T-helper 2 cell treated with Interferon-gamma antibody and Interleukin-4, amounts not matched to agents 5 μg/mL and 100 μg/mL, for 36 hours (primary cell): ENCODE measurements around the gene ACD.

ENCODE experiments used
- DNase-seq: peaks from one replicate; pipeline ENCODE4 v3.0.0; 2021; ENCODE audit warnings: low spot score
- H3K27ac Mint-ChIP-seq: one replicate; pipeline ENCODE4 v1.8.0; 2021; ENCODE audit warnings: mild to moderate bottlenecking, mixed read lengths
- H3K27me3 Mint-ChIP-seq: one replicate; pipeline ENCODE4 v1.8.0; 2021; ENCODE audit warnings: low read depth, mixed read lengths
- H3K36me3 Mint-ChIP-seq: one replicate; pipeline ENCODE4 v1.8.0; 2021; ENCODE audit warnings: low read depth, mixed read lengths
- H3K4me1 Mint-ChIP-seq: one replicate; pipeline ENCODE4 v1.8.0; 2021; ENCODE audit warnings: low read depth, mixed read lengths
- H3K4me3 Mint-ChIP-seq: one replicate; pipeline ENCODE4 v1.8.0; 2022; ENCODE audit warnings: mild to moderate bottlenecking, moderate library complexity, mixed read lengths
- H3K9me3 Mint-ChIP-seq: one replicate; pipeline ENCODE4 v1.8.0; 2021; ENCODE audit warnings: mixed read lengths

The ACD gene

DNA sequence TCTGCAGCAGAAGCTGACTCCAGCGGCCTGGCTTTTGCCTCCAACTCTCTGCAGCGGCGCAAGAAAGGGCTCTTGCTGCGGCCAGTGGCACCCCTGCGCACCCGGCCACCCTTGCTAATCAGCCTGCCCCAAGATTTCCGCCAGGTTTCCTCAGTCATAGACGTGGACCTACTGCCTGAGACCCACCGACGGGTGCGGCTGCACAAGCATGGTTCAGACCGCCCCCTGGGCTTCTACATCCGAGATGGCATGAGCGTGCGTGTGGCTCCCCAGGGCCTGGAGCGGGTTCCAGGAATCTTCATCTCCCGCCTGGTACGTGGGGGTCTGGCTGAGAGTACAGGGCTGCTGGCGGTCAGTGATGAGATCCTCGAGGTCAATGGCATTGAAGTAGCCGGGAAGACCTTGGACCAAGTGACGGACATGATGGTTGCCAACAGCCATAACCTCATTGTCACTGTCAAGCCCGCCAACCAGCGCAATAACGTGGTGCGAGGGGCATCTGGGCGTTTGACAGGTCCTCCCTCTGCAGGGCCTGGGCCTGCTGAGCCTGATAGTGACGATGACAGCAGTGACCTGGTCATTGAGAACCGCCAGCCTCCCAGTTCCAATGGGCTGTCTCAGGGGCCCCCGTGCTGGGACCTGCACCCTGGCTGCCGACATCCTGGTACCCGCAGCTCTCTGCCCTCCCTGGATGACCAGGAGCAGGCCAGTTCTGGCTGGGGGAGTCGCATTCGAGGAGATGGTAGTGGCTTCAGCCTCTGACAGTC lies 2.0 kb upstream of the ACD start:
- Mint-ChIP-seq H3K27ac (no peak overlapping the region), H3K4me3 (peak overlapping the region; percentile 95), H3K4me1 (peaks cover 12% of the 10 kb centered on the region), H3K36me3 (peaks cover 5% of the 10 kb centered on the region), H3K9me3 (no peaks in the 10 kb centered on the region), H3K27me3 (no peaks in the 10 kb centered on the region)
- no peak for DNase-seq

- DNase-seq = no peak
- no peaks in the 10 kb centered on the region for H3K9me3 Mint-ChIP-seq
- peak overlapping the region; percentile 81 for H3K27ac Mint-ChIP-seq
- no peaks in the 10 kb centered on the region for H3K27me3 Mint-ChIP-seq
- peaks cover 11% of the 10 kb centered on the region for H3K4me1 Mint-ChIP-seq
- peaks cover 8% of the 10 kb centered on the region for H3K36me3 Mint-ChIP-seq
- H3K4me3 Mint-ChIP-seq = peak overlapping the region; percentile 95
Measured at GRCh38 chr16:67661101-67661761, 1.2 kb upstream of the ACD start.

- H3K4me1 Mint-ChIP-seq = peaks cover 10% of the 10 kb centered on the region
- DNase-seq = peak; percentile 96
- H3K36me3 Mint-ChIP-seq = peaks cover 15% of the 10 kb centered on the region
- peak within 1 kb of the TSS; percentile 98 for H3K27ac Mint-ChIP-seq
- H3K9me3 Mint-ChIP-seq = no peaks in the 10 kb centered on the region
- H3K27me3 Mint-ChIP-seq = no peaks in the 10 kb centered on the region
- H3K4me3 Mint-ChIP-seq = peak within 1 kb of the TSS; percentile 95
Measured at GRCh38 chr16:67660564-67661028, 536 bp upstream of the ACD start, which contains the start of gene PARD6A. Gene PARD6A, plus strand, starts transcription at chr16:67660960. Its CDS starts 79 bp downstream, at chr16:67661039.

- Mint-ChIP-seq H3K9me3 (no peaks in the 10 kb centered on the region), H3K4me3 (peak overlapping the region; percentile 95), H3K27me3 (no peaks in the 10 kb centered on the region), H3K27ac (peak overlapping the region; percentile 98), H3K4me1 (peaks cover 8% of the 10 kb centered on the region), H3K36me3 (peaks cover 22% of the 10 kb centered on the region)
- DNase-seq = no peak
Measured at GRCh38 chr16:67658849-67659674, 998 bp downstream of the ACD start.

GRCh38 chr16:67657751-67658518 lies 2.1 kb downstream of the ACD start:
- H3K4me1 Mint-ChIP-seq = peaks cover 8% of the 10 kb centered on the region
- H3K9me3 Mint-ChIP-seq = no peaks in the 10 kb centered on the region
- peak overlapping the region; percentile 95 for H3K4me3 Mint-ChIP-seq
- H3K27ac Mint-ChIP-seq = peak overlapping the region; percentile 45
- H3K36me3 Mint-ChIP-seq = peaks cover 24% of the 10 kb centered on the region
- H3K27me3 Mint-ChIP-seq = no peaks in the 10 kb centered on the region
- no peak for DNase-seq

DNA sequence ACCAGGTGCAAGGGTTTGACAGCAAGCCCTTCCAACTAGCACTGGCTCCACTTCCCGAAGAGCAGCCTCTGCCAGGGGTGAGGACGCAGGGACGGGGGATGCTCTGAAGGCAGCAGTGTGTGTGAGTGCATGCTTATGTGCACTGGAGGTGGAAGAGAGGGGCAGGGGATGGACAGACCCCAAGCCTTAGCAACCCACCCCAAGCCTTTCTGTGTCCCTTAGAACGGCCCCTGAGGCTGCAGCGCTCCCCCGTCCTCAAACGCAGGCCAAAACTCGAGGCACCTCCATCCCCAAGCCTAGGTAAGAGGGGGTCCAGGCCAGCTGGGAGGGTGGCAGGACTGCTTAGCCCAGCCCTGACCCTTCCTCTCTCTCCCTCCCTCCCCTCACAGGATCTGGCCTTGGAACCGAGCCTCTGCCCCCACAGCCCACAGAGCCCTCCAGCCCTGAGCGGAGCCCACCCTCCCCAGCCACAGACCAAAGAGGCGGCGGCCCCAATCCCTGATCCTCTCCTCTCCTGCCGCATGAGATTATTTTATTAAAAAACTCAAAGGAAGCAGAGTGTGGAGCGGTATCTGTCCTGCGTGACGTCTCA lies 2.9 kb downstream of the ACD start:
- Mint-ChIP-seq H3K27me3 (no peaks in the 10 kb centered on the region), H3K4me1 (peaks cover 8% of the 10 kb centered on the region), H3K4me3 (peak overlapping the region; percentile 21), H3K27ac (no peak overlapping the region), H3K9me3 (no peaks in the 10 kb centered on the region), H3K36me3 (peaks cover 27% of the 10 kb centered on the region)
- no peak for DNase-seq

DNA sequence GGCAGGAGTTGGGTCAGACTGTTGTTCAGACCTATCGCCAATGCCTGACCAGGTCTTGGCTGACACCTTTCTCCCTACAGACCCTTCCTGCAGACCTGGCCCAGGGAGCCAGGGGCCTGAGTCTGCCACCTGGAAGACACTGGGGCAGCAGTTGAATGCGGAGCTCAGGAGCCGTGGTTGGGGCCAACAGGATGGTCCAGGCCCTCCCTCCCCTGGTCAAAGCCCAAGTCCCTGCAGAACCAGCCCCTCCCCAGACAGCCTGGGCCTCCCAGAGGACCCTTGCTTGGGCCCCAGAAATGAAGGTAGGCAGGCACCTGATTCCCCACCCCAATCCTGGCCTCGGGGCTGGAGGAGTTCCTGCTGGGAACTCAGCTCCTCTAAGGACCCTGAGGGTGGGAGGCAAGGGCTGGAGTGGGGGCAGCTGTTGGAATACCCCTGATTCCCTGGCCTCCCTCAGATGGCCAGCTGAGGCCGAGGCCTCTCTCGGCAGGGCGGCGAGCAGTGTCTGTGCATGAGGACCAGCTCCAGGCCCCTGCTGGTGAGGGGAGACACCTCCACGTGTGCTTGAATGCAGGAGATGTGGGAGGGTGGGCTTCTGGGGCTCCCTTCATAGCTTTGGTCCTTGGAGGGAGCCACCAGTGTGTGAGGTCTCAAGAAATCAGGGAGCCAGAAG lies 3.6 kb downstream of the ACD start:
- no peak overlapping the region for H3K27ac Mint-ChIP-seq
- H3K36me3 Mint-ChIP-seq = peaks cover 33% of the 10 kb centered on the region

DNA sequence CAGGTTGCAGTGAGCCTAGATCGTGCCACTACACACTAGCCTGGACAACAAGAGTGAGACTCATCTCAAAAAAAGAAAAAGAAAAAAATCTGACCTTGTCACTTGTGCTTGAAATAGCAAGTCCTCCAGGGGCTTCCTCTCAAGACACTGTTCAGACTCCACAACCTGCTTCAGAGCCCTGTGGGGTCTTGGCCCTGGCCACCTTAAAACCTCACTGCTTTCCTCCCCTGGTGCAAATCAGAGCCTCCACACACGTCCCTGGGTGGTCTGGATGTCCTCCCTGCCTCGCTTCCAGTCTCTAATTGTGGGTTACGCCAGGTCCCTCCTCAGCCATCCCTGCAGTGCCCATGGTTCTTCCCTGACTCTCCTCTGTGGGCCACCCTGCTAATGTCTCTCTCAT lies 4.7 kb downstream of the ACD start:
- H3K27me3 Mint-ChIP-seq = no peaks in the 10 kb centered on the region
- peaks cover 8% of the 10 kb centered on the region for H3K4me1 Mint-ChIP-seq
- no peak overlapping the region for H3K4me3 Mint-ChIP-seq
- DNase-seq = no peak
- peaks cover 40% of the 10 kb centered on the region for H3K36me3 Mint-ChIP-seq
- H3K9me3 Mint-ChIP-seq = no peaks in the 10 kb centered on the region
- H3K27ac Mint-ChIP-seq = peak overlapping the region; percentile 55

More for the DNA sequence above, 3.6 kb downstream of the ACD start:
- Mint-ChIP-seq H3K4me1 (peaks cover 8% of the 10 kb centered on the region), H3K9me3 (no peaks in the 10 kb centered on the region), H3K27me3 (no peaks in the 10 kb centered on the region), H3K4me3 (peak overlapping the region; percentile 21)
- DNase-seq = no peak

- DNase-seq = no peak
- Mint-ChIP-seq H3K4me3 (no peak overlapping the region), H3K36me3 (peaks cover 45% of the 10 kb centered on the region), H3K27me3 (no peaks in the 10 kb centered on the region), H3K9me3 (no peaks in the 10 kb centered on the region), H3K27ac (no peak overlapping the region), H3K4me1 (peaks cover 8% of the 10 kb centered on the region)
Measured at GRCh38 chr16:67654403-67654911, 5.6 kb downstream of the ACD start.

DNA sequence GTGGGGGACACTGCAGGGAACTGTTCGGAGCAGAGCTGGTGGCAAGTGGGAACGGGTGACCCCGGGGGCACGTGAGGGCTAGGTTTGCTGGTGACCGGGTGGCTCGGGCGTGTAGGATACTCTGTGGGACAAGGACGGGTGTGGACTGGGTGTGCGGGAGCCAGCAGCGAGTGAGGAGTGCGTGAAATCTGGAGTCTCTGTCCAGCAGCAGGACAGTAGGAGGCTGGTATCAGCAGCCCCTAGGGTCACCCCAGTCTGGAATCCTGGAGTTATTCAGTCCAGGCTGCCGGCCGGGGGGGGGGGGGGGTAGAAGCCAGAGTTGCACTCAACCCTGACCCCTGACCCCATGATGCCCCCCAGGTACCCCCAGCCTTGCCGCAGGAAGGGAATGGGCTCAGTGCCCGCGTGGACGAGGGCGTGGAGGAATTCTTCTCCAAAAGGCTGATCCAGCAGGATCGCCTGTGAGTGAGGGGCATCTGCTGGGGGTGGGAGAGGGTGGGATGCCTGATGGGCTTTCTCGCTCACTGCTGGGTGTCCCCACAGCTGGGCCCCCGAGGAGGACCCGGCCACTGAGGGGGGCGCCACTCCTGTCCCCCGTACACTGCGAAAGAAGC lies 6.2 kb downstream of the ACD start:
- Mint-ChIP-seq H3K27me3 (no peaks in the 10 kb centered on the region), H3K9me3 (no peaks in the 10 kb centered on the region), H3K27ac (no peak overlapping the region), H3K36me3 (peaks cover 48% of the 10 kb centered on the region), H3K4me3 (no peak overlapping the region), H3K4me1 (peaks cover 4% of the 10 kb centered on the region)
- DNase-seq = no peak

DNA sequence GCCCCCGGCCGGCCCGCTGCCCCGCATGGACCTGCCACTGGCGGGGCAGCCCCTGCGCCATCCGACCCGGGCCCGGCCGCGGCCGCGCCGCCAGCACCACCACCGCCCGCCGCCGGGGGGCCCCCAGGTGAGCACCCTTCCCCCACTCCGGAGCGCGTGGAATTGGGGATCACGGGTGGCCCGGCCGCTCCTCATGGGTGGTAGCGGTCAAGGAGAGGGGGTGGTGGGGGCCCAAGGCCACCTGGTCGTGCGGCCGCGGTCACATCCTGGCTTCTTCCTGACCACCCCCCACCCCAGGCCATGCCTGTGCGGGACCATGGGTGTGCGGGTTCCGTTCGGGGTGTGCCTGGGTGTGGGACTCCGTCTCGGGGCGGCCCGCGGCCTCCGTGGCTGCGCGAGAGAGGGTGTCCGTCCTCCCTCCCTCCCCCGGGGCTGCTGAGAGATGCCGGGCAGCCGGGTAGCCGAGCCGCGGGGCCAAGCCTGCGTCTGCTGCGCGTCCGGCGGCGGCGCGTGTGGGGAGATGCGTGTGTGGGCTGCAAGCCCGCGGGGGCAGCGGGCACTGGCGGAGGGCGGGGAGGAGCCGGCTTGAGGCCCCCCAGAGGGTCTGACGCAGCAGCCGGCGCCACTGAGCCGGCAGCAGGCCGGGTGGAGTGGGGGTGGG lies 6.8 kb downstream of the ACD start:
- Mint-ChIP-seq H3K9me3 (no peaks in the 10 kb centered on the region), H3K27ac (no peak overlapping the region), H3K27me3 (no peaks in the 10 kb centered on the region), H3K4me3 (no peak overlapping the region), H3K4me1 (peaks cover 3% of the 10 kb centered on the region), H3K36me3 (peaks cover 53% of the 10 kb centered on the region)
- DNase-seq = no peak
